K562 (cell line): ENCODE results near the gene CFAP206. TPM values are rescaled to one million over a fixed set of nuclear protein-coding genes. Genes with fewer than 3 reads are reported as not detected.

ENCODE experiments used
- CHD4 ChIP-seq: fragments of 200-600 bp; sonication (generic); IDR thresholded peaks from 3 replicates; pipeline ENCODE4 v1.6.1; 2012; ENCODE audit warnings: low read depth, mild to moderate bottlenecking, mixed read lengths, low read length, inconsistent platforms; ENCODE audit not compliant: insufficient read depth, insufficient replicate concordance, poor library complexity, severe bottlenecking
- ETS2 ChIP-seq: IDR thresholded peaks from 2 replicates; pipeline ENCODE4 v1.6.1; 2016; ENCODE audit warnings: borderline replicate concordance, missing genetic modification characterization, mild to moderate bottlenecking, moderate library complexity, missing compliant biosample characterization; ENCODE audit not compliant: poor library complexity, severe bottlenecking
- ETV1 ChIP-seq: fragments of 450-650 bp; conservative IDR thresholded peaks from 2 replicates; pipeline ENCODE4 v1.6.1; 2016; ENCODE audit warnings: missing genetic modification characterization, control low read depth, low read depth, missing compliant biosample characterization
- FOXK2 ChIP-seq, 2 experiments: fragments of 450-650 bp; IDR thresholded peaks in 1 of 2; conservative IDR thresholded peaks in 1 of 2; 2 replicates each; pipeline ENCODE4 v1.6.1; 2016; ENCODE audit warnings: low read depth in 2 of 2, mild to moderate bottlenecking in 1 of 2
- HMGN3 ChIP-seq: IDR thresholded peaks from 2 replicates; pipeline ENCODE4 v1.6.1; 2011; ENCODE audit warnings: borderline replicate concordance, low read depth, mild to moderate bottlenecking, mixed read lengths, low read length; ENCODE audit not compliant: insufficient read length; ENCODE audit errors: extremely low read depth
- IFI16 ChIP-seq: fragments of 250-450 bp; sonication (Bioruptor Pico); IDR thresholded peaks from 2 replicates; pipeline ENCODE4 v2.1.2; 2022; ENCODE audit warnings: mild to moderate bottlenecking, inconsistent platforms
- NEUROD1 ChIP-seq: fragments of 150-350 bp; IDR thresholded peaks from 2 replicates; pipeline ENCODE4 v1.6.1; 2014; ENCODE audit warnings: borderline replicate concordance, low read length, low read depth; ENCODE audit not compliant: partially characterized antibody
- PML ChIP-seq: IDR thresholded peaks from 2 replicates; pipeline ENCODE4 v1.6.1; 2012; ENCODE audit warnings: low read length, inconsistent platforms
- PURB ChIP-seq: sonication (generic); formaldehyde crosslinking; IDR thresholded peaks from 2 replicates; pipeline ENCODE4 v1.9.0; 2021; ENCODE audit warnings: low read depth, mild to moderate bottlenecking, missing genetic modification reagents
- RBM17 ChIP-seq: fragments of 200-400 bp; formaldehyde crosslinking; IDR thresholded peaks from 2 replicates; pipeline ENCODE4 v1.6.1; 2017; ENCODE audit warnings: low read depth, mild to moderate bottlenecking, low read length, borderline replicate concordance
- STAT5A ChIP-seq: IDR thresholded peaks from 2 replicates; pipeline ENCODE4 v1.6.1; 2012; ENCODE audit warnings: low read length, inconsistent platforms, borderline replicate concordance
- TSC22D4 ChIP-seq: fragments of 450-650 bp; IDR thresholded peaks from 2 replicates; pipeline ENCODE4 v1.6.1; 2016; ENCODE audit warnings: missing genetic modification characterization, missing biosample characterization, control low read depth
- ZC3H11A ChIP-seq: IDR thresholded peaks from 2 replicates; pipeline ENCODE4 v1.6.1; 2012; ENCODE audit warnings: low read depth, low read length, improper control_type of control experiment
- ZFP1 ChIP-seq: fragments of 450-650 bp; formaldehyde crosslinking; IDR thresholded peaks from 2 replicates; pipeline ENCODE4 v1.4.0; 2020; ENCODE audit warnings: mild to moderate bottlenecking, mixed read lengths
- ZNF165 ChIP-seq: fragments of 250-450 bp; sonication (Bioruptor Pico); IDR thresholded peaks from 2 replicates; pipeline ENCODE4 v1.4.0; 2020; ENCODE audit warnings: borderline replicate concordance
- ZNF408 ChIP-seq: fragments of 250-450 bp; sonication (Bioruptor Pico); IDR thresholded peaks from 2 replicates; pipeline ENCODE4 v1.4.0; 2020; ENCODE audit warnings: low read depth, mild to moderate bottlenecking, moderate library complexity
- ZSCAN29 ChIP-seq: fragments of 450-650 bp; IDR thresholded peaks from 2 replicates; pipeline ENCODE4 v1.6.1; 2017
- polyA plus RNA-seq, 8 experiments: library from polyadenylated mRNA; depleted of rRNA in 4 of 8; stranded (reverse) in 5 of 8; unstranded in 3 of 8; fragments of >200 nt; fragmentation: Nextera tagmentation in 2 of 8; fragmentation: Illumina TruSeq in 1 of 8; extraction: Ambion mirVana in 2 of 8; extraction: Trizol in 1 of 8; gene quantifications; 2 replicates each; pipeline versions ENCODE4 v1.2.1 to v1.2.3, GENCODE V29; 2011 to 2014; ENCODE audit warnings: inconsistent platforms in 1 of 8, missing spikeins in 1 of 8
- total RNA-seq, 7 experiments: library from RNA; depleted of rRNA in 6 of 7; stranded (reverse); fragments of >200 nt in 6 of 7; fragmentation: Illumina TruSeq in 2 of 7; extraction: Trizol in 2 of 7; gene quantifications; 2 replicates each; pipeline versions ENCODE4 v1.2.1 to v1.2.3, GENCODE V29; 2011 to 2021; ENCODE audit warnings: low replicate concordance in 1 of 7
- TF ChIP-seq, protein P1 (sequence below), 2 experiments: IDR thresholded peaks; 2 replicates each; pipeline ENCODE4 v1.6.1; 2011; ENCODE audit warnings: borderline replicate concordance in 1 of 2, control low read depth in 1 of 2, low read depth in 1 of 2, low read length in 1 of 2, mild to moderate bottlenecking in 1 of 2, mixed read lengths in 1 of 2, moderate library complexity in 1 of 2; ENCODE audit not compliant: insufficient read depth in 1 of 2, insufficient read length in 1 of 2, poor library complexity in 1 of 2, severe bottlenecking in 1 of 2; ENCODE audit errors: extremely low read depth in 1 of 2
- TF ChIP-seq, protein P2 (sequence below): fragments of 450-650 bp; IDR thresholded peaks from 2 replicates; pipeline ENCODE4 v1.6.1; 2017; ENCODE audit warnings: antibody characterized with exemption
- TF ChIP-seq, protein P3 (sequence below): fragments of 250-450 bp; sonication (Bioruptor Pico); IDR thresholded peaks from 2 replicates; pipeline ENCODE4 v1.5.0; 2020; ENCODE audit warnings: mild to moderate bottlenecking, borderline replicate concordance
- TF ChIP-seq, protein P4 (sequence below): fragments of 250-450 bp; sonication (Bioruptor Pico); IDR thresholded peaks from 2 replicates; pipeline ENCODE4 v1.6.1; 2021; ENCODE audit warnings: mild to moderate bottlenecking

The CFAP206 gene
- total and polyA plus RNA-seq, 9 of the 15 experiments (the other 6 are each of a cell fraction or from before 2014, with no cell fraction given) = 0.06 to 0.33 (median 0.18) TPM; not detected in 2

DNA sequence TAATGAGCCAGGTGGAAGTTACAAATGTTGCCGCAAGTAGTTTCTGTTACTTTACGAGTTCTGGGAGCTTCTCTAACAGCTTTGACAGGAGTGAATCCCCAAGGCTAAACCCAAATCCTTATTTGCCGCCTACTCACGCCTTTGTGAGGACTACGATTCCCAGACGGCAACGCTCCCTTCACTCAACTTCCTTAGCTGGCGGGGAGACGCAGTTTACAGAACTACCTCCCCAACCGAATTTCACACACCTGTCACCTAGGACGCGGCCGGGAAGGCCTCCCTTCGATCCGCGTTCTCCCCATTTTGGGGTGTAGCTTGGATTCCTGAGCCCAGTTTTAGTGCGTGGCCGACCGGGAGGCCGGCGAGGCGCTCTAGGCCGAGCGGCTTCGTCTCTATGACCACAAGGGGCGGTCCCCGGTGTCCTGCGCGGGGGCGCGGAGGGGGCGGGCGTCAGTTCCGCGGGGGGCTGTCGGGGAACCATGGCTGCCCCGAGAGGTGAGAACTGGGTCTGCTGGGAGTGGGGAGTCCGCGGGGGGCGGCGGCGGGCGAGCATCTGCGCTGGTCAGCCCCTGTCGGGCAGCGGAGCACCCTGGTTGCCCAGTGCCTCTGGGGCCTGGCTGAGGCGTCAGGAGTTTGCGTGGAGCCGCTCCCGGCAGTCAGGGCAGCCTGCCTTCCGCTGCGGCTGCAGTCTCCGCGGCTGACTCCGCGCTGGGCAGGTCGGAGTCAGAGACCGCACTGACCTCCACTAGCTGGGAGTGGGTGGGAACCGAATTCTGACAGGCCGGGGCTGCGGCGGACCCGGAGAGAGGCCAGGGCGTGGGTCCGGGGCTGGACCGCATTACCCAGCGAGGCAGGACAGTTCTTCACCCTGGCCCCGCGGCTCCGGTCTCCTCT lies 65.0 kb downstream of the CFAP206 start, which contains the start of gene SLC35A1 (continued):
- TF ChIP-seq, protein P1, sequence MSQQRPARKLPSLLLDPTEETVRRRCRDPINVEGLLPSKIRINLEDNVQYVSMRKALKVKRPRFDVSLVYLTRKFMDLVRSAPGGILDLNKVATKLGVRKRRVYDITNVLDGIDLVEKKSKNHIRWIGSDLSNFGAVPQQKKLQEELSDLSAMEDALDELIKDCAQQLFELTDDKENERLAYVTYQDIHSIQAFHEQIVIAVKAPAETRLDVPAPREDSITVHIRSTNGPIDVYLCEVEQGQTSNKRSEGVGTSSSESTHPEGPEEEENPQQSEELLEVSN (IDR thresholded peaks at IDR 0.05; ENCODE audit: borderline replicate concordance in 1 of 2, extremely low read depth in 1 of 2, insufficient read depth in 1 of 2, insufficient read length in 1 of 2, low read depth in 1 of 2, low read length in 1 of 2, poor library complexity in 1 of 2, severe bottlenecking in 1 of 2) = peak; percentile 20 to 32
- TF ChIP-seq ZFP1 (CRISPR knock-in tag) (no peak), CHD4 (no peak), NEUROD1 (no peak), ZC3H11A (no peak), PURB (no peak), ETV1 (tag) (peak; percentile 40; the same call in 1 of the 2 replicates), ETS2 (tag) (no peak), STAT5A (no peak), TSC22D4 (tag) (no peak), ZNF408 (no peak), FOXK2 (conservative IDR thresholded peaks at IDR 0.05 in 1 of 2, IDR thresholded peaks at IDR 0.05 in 1 of 2; ENCODE audit: low read depth in 2 of 2) (peak in 1 of 2 experiments; percentile 35; a peak in 2 of 4 replicates), ZSCAN29 (no peak), RBM17 (no peak), ZNF165 (CRISPR knock-in tag) (no peak), PML (0 out of 2 replicates have a peak, but pooled peaks have one; percentile 42), IFI16 (no peak), HMGN3 (peak; percentile 58)
- TF ChIP-seq, protein P2, sequence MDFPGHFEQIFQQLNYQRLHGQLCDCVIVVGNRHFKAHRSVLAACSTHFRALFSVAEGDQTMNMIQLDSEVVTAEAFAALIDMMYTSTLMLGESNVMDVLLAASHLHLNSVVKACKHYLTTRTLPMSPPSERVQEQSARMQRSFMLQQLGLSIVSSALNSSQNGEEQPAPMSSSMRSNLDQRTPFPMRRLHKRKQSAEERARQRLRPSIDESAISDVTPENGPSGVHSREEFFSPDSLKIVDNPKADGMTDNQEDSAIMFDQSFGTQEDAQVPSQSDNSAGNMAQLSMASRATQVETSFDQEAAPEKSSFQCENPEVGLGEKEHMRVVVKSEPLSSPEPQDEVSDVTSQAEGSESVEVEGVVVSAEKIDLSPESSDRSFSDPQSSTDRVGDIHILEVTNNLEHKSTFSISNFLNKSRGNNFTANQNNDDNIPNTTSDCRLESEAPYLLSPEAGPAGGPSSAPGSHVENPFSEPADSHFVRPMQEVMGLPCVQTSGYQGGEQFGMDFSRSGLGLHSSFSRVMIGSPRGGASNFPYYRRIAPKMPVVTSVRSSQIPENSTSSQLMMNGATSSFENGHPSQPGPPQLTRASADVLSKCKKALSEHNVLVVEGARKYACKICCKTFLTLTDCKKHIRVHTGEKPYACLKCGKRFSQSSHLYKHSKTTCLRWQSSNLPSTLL = no peak
- TF ChIP-seq, protein P3, sequence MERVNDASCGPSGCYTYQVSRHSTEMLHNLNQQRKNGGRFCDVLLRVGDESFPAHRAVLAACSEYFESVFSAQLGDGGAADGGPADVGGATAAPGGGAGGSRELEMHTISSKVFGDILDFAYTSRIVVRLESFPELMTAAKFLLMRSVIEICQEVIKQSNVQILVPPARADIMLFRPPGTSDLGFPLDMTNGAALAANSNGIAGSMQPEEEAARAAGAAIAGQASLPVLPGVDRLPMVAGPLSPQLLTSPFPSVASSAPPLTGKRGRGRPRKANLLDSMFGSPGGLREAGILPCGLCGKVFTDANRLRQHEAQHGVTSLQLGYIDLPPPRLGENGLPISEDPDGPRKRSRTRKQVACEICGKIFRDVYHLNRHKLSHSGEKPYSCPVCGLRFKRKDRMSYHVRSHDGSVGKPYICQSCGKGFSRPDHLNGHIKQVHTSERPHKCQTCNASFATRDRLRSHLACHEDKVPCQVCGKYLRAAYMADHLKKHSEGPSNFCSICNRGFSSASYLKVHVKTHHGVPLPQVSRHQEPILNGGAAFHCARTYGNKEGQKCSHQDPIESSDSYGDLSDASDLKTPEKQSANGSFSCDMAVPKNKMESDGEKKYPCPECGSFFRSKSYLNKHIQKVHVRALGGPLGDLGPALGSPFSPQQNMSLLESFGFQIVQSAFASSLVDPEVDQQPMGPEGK (CRISPR knock-in tag) = no peak; the same call in 1 of the 2 replicates
- TF ChIP-seq, protein P4, sequence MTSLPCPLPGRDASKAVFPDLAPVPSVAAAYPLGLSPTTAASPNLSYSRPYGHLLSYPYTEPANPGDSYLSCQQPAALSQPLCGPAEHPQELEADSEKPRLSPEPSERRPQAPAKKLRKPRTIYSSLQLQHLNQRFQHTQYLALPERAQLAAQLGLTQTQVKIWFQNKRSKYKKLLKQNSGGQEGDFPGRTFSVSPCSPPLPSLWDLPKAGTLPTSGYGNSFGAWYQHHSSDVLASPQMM (CRISPR knock-in tag) = no peak
